ENCODE measurements around the gene XRCC2.
A peak's percentile ranks its signal among the peaks of the same experiment; 100 is the strongest.
"Not testable (repeated sequence)": the region's sequence is repeated elsewhere in the genome, so short reads cannot be mapped to it uniquely, and the experiment has no call there.

The XRCC2 gene

DNA sequence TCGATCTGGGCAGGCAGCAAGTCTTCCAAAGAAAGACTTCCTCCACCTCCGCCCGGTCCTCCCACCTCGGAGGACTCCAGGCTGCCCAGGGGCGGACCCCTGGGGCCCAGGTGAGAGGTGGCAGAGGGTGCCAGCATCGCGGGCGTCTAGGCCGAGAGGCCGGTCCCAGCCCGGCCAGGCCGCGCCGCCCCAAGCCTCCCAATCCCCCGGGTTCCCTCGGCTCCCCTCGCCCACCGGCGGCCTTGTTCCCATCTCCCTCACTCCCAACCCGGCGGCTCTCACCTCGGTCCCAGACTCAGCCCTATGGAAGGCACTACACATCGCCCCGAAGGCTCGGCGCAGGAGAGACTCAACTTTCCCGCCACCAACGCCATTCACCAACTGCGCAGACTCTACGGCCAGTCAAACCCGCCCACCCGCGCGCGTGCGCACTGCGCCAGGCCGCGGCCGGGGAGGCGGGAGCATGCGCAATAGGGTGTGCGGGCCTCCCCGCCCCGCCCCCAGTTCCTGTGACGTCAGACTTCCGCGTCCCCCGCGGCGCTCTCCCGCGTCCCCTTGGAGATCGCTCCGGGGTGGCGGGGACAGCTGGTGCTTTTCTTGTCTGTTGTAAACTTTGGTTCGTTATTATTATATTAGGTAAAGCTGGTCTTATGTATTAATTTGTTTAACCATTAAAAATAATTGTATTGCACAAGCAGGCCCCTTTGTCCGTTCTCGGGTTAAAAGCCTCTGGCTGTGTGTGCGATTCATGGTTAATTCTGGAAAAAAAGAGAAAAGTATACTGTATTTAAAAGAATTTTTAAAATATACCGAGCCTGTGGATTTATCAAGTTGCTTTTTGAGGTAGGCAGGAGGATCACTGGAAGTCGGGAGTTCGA is at the start of gene XRCC2:
TSS of gene XRCC2 (minus strand) at position 383 of the 878 bp plus-strand sequence. CDS start at position 321, 62 bp downstream.
- DNase-seq = peak; percentile 96

DNA sequence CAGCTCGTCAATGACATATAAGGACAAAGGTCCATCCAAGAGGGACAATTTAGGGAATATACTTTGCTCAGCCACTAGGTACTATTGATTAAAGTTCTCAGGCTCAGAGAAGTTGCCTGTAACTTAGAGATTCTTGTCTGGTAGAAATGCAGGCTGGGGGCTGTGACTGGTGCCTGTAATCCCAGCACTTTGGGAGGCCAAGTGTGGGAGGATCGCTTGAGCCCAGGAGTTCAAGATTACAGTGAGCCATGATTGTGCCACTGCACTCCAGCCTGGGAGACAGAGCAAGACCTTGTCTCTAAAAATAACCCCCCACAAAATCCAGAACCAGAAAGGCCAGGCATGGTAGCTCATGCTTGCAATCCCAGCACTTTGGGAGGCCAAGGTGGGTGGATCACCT is 47.4 kb upstream of the XRCC2 start:
- no peak for DNase-seq

DNA sequence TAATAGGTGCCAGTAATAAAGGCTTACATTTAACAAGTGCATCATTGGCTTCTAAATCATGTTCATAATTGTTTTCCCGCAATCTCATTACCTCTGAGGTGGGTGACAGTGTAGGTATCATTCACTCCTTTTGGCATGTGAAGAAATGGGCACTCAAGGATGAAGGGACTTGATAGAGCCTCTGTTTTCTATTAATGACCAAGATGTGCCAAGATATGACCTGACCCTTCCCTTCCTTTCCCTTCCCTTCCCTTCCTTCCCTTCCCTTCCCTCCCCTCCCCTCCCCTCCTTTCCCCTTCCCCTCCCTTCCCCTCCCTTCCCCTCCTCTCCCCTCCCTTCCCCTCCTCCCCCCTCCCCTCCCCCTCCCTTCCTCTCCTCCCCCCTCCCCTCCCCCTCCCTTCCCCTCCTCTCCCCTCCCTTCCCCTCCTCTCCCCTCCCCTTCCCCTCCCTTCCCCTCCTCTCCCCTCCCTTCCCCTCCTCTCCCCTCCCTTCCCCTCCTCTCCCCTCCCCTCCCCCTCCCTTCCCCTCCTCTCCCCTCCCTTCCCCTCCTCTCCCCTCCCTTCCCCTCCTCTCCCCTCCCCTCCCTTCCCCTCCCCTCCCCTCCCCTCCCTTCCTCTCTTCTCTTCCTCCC is 36.6 kb upstream of the XRCC2 start:
- not testable (repeated sequence) for DNase-seq

DNA sequence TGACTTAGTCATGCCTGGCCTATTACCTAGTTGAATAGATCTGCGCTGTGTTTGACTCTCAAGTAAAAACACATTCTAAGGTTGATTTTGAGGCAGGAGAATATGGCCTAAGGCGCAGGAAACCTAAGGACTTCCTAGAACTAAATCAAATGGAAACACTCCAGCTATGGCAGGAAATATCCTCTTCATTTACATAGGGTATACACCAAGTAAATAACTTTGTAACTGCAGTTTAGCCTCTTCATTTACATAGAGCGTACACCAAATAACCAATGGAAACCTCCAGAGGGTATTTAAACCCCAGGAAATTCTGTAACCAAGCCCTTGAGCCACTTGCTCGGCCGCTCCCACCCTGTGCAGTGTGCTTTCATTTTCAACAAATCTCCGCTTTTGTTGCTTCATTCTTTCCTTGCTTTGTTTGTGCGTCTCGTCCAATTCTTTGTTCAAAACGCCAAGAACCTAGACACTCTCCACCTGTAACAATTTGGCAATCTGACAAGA is 35.6 kb upstream of the XRCC2 start:
- DNase-seq = no peak

DNA sequence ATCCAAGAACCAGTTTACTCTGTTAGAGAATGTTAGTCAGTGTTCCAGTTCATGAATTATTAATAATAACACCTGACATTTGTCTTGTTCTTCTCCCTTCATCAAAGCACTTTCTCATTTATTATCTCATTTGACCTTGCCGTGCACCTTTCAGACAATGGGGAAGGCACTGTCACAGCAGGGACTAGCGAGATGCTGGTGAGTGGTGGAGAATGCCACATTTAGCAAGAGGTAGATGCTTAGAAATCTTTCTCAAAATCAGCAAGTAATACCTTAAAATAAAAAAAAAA is 34.2 kb upstream of the XRCC2 start:
- no peak for DNase-seq

DNA sequence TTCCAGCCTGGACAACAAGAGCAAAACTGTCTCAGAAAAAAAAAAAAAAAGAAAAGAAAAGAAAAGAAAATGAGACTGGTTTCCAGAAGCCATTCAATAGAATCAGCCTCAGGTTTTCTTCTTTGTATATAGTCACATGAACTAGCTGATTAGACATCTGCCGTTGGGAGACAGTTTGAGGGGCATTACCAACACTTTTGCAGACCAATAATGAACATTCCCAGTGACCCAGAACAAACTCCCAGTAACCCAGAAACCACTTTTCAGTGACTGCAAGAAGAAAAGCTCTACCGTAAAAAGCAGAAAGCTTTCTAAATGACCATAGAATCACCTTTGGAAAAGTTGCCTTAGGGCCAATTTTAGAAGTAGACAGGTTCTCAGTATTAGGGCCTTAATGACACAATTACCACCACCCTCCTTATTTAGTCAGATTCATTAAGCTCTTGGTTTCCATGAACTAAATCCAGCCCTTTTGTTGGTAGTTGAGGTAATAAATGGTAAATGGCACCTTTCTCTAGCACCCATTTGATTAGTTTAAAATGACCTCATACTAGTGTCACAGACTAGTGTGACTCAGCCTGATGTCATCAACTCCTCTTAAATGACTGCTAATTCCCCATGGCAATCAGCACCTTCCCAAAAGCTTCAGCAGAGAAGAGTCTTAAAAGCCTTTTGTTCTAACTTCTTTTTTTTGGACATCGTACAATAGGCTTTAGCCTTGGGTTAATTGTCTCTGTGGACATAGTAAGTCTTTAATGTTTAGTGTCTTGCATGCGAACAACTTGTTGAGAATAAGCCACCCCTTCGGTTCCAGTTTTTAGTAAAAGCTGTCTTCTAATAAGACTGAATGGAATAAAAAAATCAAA is 33.6 kb upstream of the XRCC2 start:
- DNase-seq = no peak

DNA sequence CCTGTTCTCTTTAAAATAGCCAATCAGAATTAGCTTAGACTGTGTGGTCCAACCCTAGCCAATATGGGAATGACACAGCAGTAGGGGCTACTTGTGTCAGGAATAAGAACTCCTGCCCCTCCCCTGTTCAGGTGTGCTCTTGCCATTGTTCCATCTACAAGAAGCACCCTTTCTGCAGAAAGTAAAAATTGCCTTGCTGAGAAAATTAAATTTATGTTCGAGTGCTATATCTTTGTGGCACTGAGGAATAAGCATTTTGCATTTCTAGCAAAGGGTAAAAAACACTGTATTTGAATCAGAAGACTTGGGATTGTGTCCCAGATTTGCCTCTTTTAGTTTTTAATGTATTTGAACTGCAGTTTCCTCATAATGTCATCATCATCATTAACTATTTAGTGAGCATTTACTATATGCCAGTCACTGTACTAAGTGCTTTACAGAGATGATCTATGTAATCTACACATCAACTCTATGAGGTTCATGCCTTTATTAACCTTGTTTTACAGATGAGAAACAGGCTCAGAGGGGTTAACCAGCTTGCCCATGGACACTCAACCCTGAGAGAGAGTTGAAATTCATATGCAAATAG is 28.9 kb upstream of the XRCC2 start:
- DNase-seq = no peak

DNA sequence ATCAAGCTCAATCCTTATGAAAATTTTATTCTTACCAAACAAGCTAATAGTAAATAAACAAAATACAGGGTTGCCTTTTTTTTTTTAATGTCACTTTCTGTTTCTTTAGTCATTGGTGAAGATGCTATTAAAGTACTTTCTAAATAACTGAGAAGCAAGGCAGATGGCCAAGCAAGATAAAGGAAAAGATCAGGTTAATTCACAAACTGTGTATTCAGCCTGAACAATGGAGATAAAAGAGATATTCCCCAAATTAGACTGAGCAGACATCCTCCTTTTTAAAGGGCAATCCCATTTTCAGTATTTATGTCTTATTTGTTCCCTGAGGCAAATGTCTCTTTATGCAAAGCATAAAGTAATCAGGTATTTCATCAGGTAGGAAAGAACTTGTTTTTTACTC is 23.1 kb upstream of the XRCC2 start:
- no peak for DNase-seq

DNA sequence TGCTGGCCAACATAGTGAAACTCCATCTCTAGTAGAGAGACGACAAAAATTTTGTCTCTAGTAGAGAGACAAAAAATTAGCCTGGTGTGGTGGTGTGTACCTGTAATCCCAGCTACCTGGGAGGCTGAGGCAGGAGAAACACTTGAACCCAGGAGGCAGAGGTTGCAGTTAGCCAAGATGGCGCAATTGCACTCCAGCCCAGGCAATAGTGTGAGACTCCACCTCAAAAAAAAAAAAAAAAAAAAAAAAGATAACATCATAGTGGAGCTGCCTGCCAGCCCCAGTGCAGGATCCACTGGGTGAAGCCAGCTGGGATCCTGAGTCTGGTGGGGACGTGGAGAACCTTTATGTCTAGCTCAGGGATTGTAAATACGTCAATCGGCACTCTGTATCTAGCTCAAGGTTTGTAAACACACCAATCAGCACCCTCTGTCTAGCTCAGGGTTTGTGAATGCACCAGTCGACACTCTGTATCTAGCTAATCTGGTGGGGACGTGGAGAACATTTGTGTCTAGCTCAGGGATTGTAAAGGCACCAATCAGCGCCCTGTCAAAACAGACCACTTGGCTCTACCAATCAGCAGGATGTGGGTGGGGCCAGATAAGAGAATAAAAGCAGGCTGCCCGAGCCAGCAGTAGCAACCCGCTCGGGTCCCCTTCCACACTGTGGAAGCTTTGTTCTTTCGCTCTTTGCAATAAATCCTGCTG is 21.5 kb upstream of the XRCC2 start:
- DNase-seq = not testable (repeated sequence)

DNA sequence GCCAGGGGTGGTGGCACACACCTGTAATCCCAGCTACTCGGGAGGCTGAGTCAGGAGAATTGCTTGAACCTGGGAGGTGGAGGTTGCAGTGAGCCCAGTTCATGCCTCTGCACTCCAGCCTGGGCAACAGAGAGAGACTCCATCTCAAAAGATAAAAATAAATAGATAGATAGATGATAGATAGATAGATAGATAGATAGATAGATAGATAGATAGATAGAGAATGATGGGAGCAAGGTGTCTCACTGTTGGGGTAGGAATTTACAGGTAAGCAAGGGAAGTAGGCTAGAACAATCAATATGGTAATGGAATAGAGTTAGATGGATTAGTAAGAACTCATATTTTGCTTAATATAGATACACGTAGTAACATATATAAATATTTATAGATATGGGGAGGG is 16.3 kb upstream of the XRCC2 start:
- not testable (repeated sequence) for DNase-seq

DNA sequence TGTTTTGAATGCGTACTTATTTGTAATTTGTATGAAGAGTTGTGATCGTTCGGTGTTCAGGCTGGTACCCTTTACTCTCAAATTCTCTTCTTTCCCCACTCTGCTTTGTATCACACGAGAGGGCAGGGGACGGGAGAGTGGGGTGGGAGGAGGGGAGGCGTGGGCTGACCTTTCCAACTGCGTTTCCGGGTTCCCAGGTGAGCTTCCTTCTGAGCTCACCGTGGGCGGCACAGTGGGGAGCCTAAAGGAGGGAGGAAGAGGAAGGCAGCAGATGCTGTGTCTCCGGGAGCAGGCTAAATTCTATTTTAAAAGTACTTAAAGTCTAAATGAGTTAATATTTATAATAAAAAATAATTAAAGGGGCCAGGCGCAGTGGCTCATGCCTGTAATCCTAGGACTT is 7.4 kb upstream of the XRCC2 start:
- no peak for DNase-seq

DNA sequence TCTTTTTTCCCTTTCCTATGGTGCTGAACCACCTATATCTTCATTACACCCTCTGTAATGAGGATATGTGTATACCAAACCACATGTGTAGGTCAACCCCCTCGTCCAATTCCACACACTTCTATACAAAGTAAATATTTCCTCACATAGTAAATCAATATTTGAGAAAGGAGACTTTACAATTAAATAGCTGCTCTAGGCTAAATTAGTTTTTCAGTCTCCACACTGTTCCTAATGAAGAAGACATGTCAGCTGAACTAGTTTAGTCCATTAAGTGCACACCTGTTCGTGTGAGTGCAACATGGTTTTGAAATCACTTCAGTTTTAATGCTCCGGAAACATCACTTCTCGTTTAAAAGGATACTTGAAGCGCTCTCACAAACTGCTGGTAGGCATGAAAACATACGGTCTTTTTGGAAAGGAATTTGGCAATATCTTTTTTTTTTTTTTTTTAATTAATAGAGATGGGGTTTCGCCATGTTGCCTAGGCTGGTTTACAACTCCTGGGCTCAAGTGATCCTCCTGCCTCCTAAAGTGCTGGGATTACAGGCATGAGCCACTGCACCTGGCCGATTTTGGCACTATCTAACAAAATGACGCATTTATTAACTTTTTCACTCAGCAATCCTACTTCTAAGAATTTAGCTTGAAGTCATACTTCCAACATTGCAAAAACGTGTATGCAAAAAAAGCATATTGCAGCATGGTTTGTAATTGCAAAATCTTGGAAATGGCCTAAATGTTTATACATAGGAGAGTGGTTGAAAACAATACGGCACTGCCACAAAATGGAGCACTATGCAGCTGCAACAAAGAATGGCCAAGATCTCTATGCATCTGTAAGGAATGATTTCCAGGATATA is 2.1 kb upstream of the XRCC2 start:
- no peak for DNase-seq

DNA sequence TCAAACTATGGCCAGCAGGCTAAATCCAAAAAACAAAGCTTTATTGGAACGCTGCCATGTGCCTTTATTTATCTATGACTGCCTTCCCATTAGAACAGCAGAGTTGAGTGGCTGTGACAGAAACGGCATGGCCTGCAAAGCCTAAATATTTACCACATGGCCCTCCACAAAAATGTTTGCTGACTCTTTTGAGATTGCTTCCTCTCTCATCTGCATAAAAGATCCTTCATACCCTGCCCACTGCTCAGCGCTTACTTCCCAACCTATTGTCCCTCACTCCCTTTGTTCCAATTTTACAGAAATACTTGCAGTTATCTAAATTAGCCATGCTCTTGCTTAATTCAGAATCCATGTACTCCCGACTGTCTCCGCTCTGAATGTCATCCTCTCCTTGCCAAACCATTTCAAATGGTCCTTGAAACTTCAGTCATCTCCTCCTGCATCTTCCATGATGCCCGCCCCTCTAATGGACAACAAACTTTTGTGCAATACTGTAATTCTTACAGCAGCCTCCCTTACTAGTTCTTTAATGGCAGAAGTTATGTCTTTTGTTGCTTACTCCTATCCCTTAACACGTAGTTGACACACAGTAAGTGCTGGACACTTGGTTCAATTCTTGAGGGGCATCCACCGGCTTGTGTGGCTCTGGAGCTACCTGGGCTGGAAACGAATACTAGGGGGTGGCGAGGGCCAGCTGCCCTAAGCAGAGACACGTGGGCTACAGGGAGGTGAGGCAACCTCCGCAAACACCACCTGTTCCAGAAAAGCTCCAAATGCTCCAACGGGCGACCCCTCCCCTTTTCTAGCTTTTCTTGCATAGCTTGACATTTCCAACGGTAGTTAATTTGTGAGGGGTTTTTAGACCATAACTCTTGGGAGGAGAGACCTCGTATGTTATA is 832 bp downstream of the XRCC2 start:
- DNase-seq = no peak

DNA sequence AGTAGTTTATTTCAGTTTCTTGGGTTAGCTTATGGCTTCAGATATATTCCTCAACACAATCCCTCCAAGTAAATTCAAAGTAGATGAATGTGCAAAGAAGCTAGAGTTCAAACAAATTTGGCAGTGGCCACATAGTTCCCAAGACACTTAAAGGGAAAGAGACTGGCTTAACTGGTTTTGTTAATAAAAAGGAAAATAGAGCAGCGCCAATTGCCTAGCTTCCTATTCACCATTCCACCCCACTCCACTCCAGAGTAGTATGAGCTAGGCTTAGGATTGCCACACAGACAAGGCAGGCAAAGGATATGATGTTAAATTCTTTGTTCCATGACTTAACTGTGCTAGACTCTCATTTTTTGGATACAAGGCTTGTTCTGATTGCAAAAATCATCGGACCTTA is 2.0 kb downstream of the XRCC2 start:
- DNase-seq = no peak

DNA sequence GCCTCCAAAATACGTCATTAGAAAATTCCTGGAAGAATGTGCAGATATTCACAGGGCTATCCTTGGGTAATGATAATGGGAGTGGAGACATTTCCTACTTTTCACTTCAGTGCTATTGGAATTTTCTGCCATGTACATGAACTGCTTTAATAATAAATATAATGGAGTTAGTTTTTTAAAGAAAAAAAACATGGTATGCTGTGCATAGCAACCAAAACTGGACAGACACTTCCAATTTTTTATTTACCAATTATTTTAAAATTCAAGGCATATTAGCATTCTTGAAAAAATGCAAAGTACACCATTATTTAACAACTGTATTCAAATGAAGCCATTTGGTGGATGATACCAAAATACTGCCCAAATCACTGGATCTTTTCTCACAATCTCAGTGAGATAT is 3.3 kb downstream of the XRCC2 start:
- DNase-seq = no peak

DNA sequence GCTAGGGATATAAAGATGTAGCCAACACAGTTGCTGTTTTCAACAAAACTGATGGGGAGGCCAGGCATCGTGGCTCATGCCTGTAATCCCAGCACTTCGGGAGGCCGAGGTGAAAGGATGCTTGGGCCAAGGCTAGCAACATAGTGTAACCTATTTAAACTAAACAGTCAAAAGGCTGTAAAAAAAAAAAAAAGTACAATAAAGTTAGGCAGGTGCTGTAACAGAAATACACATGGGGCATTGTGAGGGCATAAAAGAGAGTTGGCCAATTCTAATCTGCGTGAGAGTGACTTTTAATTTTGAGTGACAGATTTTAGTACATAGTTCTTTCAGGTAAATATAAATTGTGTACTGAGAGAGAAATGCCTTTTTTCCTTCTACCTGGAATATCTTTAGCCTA is 6.2 kb downstream of the XRCC2 start:
- no peak for DNase-seq

DNA sequence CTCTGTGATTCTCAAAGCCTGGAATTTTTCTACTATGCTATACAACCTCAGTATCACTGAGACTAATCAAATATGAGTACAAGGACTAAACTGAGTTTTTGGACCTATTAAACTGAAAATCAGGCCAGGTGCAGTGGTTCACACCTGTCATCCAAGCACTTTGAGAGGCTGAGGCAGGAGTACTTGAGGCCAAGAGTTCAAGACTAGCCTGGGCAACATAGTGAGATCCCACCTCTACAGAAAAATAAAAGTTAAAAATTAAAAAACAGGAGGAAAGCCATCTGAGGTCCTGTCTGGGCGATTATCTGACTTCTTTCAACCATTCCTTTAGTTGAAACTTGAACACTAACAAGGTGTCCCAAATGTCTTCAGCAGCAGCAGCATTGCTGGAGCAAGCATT is 7.0 kb downstream of the XRCC2 start:
- DNase-seq = no peak

DNA sequence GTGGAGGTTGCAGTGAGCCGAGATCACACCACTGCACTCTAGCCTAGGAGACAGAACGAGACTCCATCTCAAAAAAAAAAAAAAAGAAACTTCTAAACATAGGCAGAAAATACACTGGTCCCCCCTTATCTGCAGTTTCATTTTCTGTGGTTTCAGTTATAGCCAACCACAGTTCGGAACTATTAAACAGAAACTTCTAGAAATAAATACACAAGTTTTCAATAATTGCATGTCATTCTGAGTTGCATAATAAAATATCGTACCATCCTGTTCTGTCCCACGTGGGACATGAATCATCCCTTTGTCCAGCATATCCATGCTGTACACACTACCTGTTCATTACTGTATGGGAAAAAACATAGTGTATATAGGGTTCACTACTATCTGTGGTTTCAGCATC is 8.0 kb downstream of the XRCC2 start:
- DNase-seq = no peak

DNA sequence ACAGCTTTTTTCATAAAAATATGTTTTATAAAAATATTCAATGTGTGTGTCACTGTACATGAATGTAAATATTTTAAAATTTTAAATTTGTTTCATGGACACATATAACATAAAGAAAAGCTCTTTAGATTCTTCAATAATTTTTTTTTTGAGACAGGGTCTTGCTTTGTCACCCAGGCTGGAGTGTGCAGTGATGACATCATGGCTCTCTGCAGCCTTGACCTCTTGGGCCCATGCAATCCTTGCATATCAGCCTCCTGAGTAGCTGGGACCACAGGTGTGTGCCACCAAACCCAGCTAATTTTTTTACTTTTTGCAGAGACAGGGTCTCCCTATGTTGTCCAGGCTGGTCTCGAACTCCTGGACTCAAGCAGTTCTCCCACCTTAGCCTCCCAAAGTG is 9.9 kb downstream of the XRCC2 start:
- no peak for DNase-seq

DNA sequence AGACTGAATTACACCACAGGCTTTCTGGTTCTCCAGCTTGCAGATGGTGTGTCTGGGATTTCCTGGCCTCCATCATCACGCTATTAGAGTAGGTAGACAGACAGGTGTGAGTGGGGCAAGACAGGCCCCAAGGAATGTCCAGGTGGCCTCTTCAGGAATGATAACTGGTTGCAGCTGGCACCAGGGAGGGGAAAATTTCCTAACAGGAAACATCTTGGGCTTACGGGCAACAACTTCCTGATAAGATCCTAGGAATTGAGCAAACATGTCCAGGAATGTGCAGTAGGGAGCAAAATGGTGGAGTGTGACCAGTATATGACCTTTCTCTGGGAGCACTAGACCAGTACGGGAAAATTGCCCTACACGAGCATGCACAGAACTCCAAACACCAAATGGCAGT is 11.3 kb downstream of the XRCC2 start:
- DNase-seq = no peak
